ENCODE results near the gene EXOC3L4. TPM values are rescaled to one million over a fixed set of nuclear protein-coding genes. Genes with fewer than 3 reads are reported as not detected.
"Not testable (repeated sequence)": the region's sequence is repeated elsewhere in the genome, so short reads cannot be mapped to it uniquely, and the experiment has no call there.

EXOC3L4 gene
- total RNA-seq (1 to 10 TPM in 3 of 7 donors, under 1 TPM in 2, not detected in 2; 0.33 to 1.2 (median 1.1) TPM), polyA plus RNA-seq (under 1 TPM in 1 of 2 donors, not detected in 1; 0.62 TPM)
- long read RNA-seq, donor 1 = 0 reads
- long read RNA-seq, donor 2 = 0 reads
- long read RNA-seq, donor 3, partial matches to known transcripts = 0 of 1 reads
- long read RNA-seq, donor 3, other reads (novel, unspliced or antisense) = 1 of 1 reads

DNA sequence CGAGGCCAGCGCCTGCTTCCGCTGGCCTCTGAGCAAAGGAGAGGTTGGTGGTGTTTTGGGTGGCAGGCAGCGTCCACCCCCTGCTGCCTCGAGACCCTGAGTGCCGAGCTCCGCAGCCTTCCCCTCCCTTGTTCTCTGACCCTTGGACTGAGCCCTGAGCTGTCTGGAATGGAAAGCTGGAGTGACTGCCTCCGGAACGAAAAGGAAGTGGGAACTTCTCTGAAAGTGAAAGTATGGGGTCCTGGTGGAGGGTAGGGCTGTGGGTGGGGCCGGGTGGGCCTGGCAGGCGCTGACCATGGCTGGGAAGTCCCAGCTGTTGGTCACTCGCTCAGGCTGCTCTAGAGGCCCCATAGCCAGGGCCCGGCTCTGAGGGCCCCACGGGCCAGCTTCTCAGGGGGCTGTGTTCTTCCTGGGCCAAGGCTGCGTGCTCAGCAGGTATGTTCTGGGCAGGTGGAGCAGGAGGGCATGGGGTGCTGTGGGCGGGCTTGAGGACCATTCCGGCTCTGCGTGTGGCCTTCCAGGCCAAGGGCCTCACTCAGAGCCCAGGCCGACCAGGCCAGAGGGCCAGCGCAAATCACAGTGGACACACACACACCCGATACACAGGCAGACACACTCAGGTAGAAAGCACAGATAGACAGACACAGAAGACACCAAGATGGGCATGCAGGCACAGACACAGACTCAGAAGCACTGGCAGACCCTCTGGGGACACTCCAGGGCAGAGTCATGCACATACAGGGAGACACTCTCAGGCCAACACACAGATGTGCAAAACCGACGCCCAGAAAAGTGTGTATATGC is at the start of gene EXOC3L4:
Gene EXOC3L4 (plus strand): TSS at position 320 of the 804 bp plus-strand sequence. CDS start 5,495 bp downstream, outside the sequence.
- DNase-seq = no peak
- intact Hi-C loops (cut with DNase I) = no loop called here
- Histone ChIP-seq H3K4me3 (no peak within 1 kb of the TSS), H3K27me3 (no peaks in the 10 kb centered on the region), H3K27ac (peak within 1 kb of the TSS in 1 of 2 donors; percentile 18), H3K9me3 (no peaks in the 10 kb centered on the region), H3K36me3 (no peaks in the 10 kb centered on the region), H3K4me1 (ENCODE audit: insufficient read depth) (peaks cover 10% of the 10 kb centered on the region)
- 44 to 58% (median 50%) methylated on average over 23 of the region's 23 CpGs for WGBS, 3 donors
- TF ChIP-seq, protein P1, sequence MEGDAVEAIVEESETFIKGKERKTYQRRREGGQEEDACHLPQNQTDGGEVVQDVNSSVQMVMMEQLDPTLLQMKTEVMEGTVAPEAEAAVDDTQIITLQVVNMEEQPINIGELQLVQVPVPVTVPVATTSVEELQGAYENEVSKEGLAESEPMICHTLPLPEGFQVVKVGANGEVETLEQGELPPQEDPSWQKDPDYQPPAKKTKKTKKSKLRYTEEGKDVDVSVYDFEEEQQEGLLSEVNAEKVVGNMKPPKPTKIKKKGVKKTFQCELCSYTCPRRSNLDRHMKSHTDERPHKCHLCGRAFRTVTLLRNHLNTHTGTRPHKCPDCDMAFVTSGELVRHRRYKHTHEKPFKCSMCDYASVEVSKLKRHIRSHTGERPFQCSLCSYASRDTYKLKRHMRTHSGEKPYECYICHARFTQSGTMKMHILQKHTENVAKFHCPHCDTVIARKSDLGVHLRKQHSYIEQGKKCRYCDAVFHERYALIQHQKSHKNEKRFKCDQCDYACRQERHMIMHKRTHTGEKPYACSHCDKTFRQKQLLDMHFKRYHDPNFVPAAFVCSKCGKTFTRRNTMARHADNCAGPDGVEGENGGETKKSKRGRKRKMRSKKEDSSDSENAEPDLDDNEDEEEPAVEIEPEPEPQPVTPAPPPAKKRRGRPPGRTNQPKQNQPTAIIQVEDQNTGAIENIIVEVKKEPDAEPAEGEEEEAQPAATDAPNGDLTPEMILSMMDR (IDR thresholded peaks at IDR 0.05) = no peak
- TF ChIP-seq EP300 (IDR thresholded peaks at IDR 0.05) (no peak), POLR2A (IDR thresholded peaks at IDR 0.05) (no peak)

DNA sequence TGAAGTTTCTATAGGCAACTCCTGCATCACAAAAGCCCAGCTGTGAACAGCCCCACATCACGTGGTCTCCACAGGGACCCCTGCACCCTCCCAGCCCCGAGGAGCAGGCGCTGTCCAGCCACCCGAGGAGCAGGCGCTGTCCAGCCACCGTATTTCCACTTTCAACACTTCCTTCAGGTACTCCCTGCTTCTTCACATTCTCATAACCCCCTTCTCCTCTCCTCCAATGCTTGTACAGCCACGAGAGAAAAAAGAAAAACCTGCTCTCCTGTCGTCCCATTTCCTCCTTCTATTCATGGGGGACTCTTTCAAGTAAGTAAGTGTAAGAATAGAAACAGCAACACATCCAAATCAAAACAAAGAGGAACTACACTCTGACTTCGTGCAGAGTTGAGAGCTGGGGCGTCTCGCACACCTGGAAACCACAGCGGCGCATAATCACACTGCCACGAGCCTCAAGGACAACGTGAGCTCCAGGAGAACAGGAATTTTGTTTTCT is 49.1 kb upstream of the EXOC3L4 start:
- TF ChIP-seq EP300 (IDR thresholded peaks at IDR 0.05) (no peak), POLR2A (IDR thresholded peaks at IDR 0.05) (no peak)
- TF ChIP-seq, protein P1 (IDR thresholded peaks at IDR 0.05) = no peak
- H3K9me3 ChIP-seq = peaks cover 0 to 6% of the 10 kb centered on the region in 2 donors
- H3K4me3 ChIP-seq = no peak overlapping the region
- no peak for DNase-seq
- intact Hi-C loops (cut with DNase I) = no loop called here
- no peaks in the 10 kb centered on the region for H3K27me3 ChIP-seq
- H3K36me3 ChIP-seq = no peaks in the 10 kb centered on the region
- peaks cover 9% of the 10 kb centered on the region for H3K4me1 ChIP-seq (ENCODE audit: insufficient read depth)
- no peak overlapping the region for H3K27ac ChIP-seq
- WGBS, 3 donors = 8 to 18% (median 11%) methylated on average over 15 of the region's 15 CpGs

DNA sequence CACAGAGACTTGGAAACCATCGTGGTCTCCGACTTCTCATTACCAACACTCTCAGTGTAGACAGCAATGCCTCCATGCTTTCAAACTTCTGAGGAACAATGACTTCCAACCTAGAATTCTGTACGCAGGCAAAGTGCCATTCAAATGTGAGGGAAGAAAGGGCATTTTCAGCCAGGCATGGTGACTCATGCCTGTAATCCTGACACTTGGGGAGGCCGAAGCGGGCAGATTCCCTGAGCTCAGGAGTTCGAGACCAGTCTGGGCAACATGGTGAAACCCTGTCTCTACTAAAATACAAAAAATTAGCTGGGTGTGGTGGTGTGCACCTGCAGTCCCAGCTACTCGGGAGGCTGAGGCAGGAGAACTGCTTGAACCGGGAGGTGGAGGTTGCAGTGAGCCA is 47.1 kb upstream of the EXOC3L4 start:
- H3K9me3 ChIP-seq; H3K27ac ChIP-seq; H3K27me3 ChIP-seq; H3K4me1 ChIP-seq (ENCODE audit: insufficient read depth); DNase-seq; H3K4me3 ChIP-seq; intact Hi-C loops (cut with DNase I); H3K36me3 ChIP-seq: not testable (repeated sequence)
- WGBS, 3 donors = 89 to 93% (median 93%) methylated on average over 8 of the region's 8 CpGs

DNA sequence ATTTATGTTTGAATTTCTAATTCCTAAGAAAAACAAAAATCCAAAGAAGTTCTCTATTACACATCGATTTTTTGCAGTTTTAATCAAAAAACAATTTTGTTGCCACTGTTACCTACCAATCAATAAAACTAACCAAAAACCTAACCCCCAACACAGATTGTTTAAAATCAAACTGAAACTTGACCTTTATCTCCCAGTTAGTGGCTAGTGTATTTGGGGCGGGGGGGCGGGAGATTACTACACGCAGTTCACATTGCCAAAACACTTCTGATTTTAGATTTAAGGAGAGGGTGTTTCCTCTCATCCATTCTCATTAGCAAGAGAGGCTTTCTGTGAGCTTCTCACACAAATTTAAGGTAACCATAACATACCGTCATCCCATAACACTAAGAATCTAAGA is 43.6 kb upstream of the EXOC3L4 start:
- no peak for TF ChIP-seq POLR2A (IDR thresholded peaks at IDR 0.05)
- no peak for TF ChIP-seq EP300 (IDR thresholded peaks at IDR 0.05)
- TF ChIP-seq, protein P1 (IDR thresholded peaks at IDR 0.05) = no peak
- DNase-seq = no peak
- Histone ChIP-seq H3K27me3 (no peaks in the 10 kb centered on the region), H3K9me3 (no peaks in the 10 kb centered on the region), H3K27ac (no peak overlapping the region), H3K36me3 (no peaks in the 10 kb centered on the region), H3K4me1 (ENCODE audit: insufficient read depth) (peaks cover 8% of the 10 kb centered on the region), H3K4me3 (no peak overlapping the region)
- WGBS, 3 donors = 49 to 61% (median 55%) methylated on average over 5 of the region's 5 CpGs
- intact Hi-C loops (cut with DNase I) = no loop called here

DNA sequence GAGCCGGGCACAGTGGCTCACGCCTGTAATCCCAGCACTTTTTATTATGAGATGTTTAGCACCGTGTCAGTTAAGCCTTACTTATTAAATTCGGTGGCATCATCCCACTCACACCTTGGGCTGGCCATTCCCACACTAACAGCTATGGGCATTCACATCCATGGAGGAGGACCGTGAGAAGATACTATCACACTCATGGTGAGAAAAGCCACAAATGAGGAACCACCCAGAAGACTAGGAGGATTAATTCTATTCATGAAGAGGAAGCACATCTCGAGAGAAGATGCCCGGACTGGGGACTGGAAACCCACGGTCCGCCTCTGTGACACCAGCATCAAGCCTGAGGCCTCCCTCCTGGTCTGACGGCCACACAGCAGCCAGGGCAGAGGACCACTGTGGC is 42.1 kb upstream of the EXOC3L4 start:
- H3K9me3 ChIP-seq = no peaks in the 10 kb centered on the region
- H3K4me3 ChIP-seq = no peak overlapping the region
- WGBS, 3 donors = 81 to 88% (median 82%) methylated on average over 10 of the region's 10 CpGs
- H3K27me3 ChIP-seq = no peaks in the 10 kb centered on the region
- H3K27ac ChIP-seq = no peak overlapping the region
- H3K4me1 ChIP-seq (ENCODE audit: insufficient read depth) = peaks cover 5% of the 10 kb centered on the region
- no peak for DNase-seq
- TF ChIP-seq EP300 (IDR thresholded peaks at IDR 0.05) (no peak), POLR2A (IDR thresholded peaks at IDR 0.05) (no peak)
- TF ChIP-seq, protein P1 (IDR thresholded peaks at IDR 0.05) = no peak
- intact Hi-C loops (cut with DNase I) = no loop called here
- H3K36me3 ChIP-seq = no peaks in the 10 kb centered on the region

All from ovary (tissue), 10 donors.